ENCODE measurements around the gene C1orf21.
"Not testable (repeated sequence)": the region's sequence is repeated elsewhere in the genome, so short reads cannot be mapped to it uniquely, and the experiment has no call there.

C1orf21 gene

DNA sequence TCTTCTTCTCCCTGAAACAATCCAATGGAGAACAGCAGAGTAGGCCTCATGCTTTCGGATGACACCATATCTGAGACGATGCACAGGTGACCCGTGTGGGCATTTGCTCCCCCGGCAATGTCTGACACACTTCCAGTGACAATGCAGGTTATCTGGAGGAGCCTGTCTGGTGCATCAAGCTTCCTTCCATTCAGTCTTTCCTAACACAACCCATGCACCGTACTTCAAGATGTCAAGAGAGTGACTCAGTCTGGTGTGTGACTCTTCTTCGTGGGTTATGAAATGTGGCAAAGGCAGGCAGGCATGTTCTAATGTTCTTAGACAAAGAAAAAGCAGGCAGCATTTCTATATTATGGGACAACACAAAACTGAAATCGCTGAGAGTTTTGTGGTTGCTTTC, 208.8 kb downstream of the C1orf21 start:
- H3K36me3 Mint-ChIP-seq: no peaks in the 10 kb centered on the region
- H3K4me1 Mint-ChIP-seq (ENCODE audit: low read depth): no peaks in the 10 kb centered on the region
- H3K27ac Mint-ChIP-seq: no peak overlapping the region
- H3K9me3 Mint-ChIP-seq (ENCODE audit: low read depth): no peaks in the 10 kb centered on the region
- peaks cover 2% of the 10 kb centered on the region for H3K27me3 Mint-ChIP-seq
- H3K4me3 Mint-ChIP-seq: no peak overlapping the region

- Mint-ChIP-seq H3K4me3 (no peak overlapping the region), H3K9me3 (ENCODE audit: low read depth) (no peaks in the 10 kb centered on the region), H3K36me3 (no peaks in the 10 kb centered on the region), H3K27me3 (peaks cover 2% of the 10 kb centered on the region), H3K4me1 (ENCODE audit: low read depth) (no peaks in the 10 kb centered on the region), H3K27ac (no peak overlapping the region)
These were observed 210.3 kb downstream of the C1orf21 start for GRCh38 chr1:184596950-184597645.

- Mint-ChIP-seq H3K9me3 (ENCODE audit: low read depth) (no peaks in the 10 kb centered on the region), H3K27ac (no peak overlapping the region)
These were observed 211.0 kb downstream of the C1orf21 start for GRCh38 chr1:184597650-184598357.

GRCh38 chr1:184598403-184599193, 211.8 kb downstream of the C1orf21 start:
- H3K27ac Mint-ChIP-seq: no peak overlapping the region
- no peak overlapping the region for H3K4me3 Mint-ChIP-seq
- peaks cover 2% of the 10 kb centered on the region for H3K27me3 Mint-ChIP-seq
- no peaks in the 10 kb centered on the region for H3K4me1 Mint-ChIP-seq (ENCODE audit: low read depth)
- H3K9me3 Mint-ChIP-seq (ENCODE audit: low read depth): no peaks in the 10 kb centered on the region
- no peaks in the 10 kb centered on the region for H3K36me3 Mint-ChIP-seq

More at GRCh38 chr1:184597650-184598357, 211.0 kb downstream of the C1orf21 start:
- no peaks in the 10 kb centered on the region for H3K4me1 Mint-ChIP-seq (ENCODE audit: low read depth)
- no peaks in the 10 kb centered on the region for H3K36me3 Mint-ChIP-seq
- peaks cover 2% of the 10 kb centered on the region for H3K27me3 Mint-ChIP-seq
- H3K4me3 Mint-ChIP-seq: no peak overlapping the region

DNA sequence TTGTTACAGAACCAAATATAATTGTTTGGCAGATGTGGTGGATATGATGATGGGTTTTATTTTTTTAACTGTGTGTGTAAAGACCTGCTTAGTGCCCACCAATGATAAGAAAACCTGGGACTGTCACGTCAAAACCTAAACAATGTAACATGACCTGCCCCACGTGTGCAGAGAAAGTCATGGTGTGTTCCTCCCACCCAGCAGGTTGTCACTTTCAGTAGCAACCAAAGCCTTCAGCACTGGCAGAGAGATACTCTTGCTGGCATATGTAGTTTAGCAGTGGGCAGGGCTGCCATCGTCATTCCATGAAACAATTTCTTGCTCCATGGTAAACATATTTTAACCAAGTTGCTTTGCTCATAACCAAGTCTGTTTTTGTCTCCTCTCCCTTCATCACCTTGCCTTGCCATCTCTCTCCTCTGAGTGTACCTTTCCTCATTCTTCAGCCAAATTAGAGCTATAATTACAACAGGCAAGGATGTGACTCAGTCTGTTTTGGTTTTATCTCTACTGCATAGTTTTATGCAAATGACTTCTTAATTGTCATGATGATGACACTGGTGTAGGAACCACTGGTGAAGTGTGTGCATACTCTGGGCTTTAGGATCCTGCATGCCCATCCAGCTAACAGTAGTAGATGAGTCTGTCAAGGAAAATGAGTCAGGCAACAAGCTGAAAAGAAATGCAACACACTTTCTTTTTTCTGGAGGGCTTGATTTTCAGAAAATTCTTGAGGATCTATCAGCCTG, 217.5 kb downstream of the C1orf21 start:
- Mint-ChIP-seq H3K36me3 (no peaks in the 10 kb centered on the region), H3K4me3 (no peak overlapping the region), H3K9me3 (ENCODE audit: low read depth) (no peaks in the 10 kb centered on the region), H3K27ac (no peak overlapping the region), H3K27me3 (peaks cover 5% of the 10 kb centered on the region), H3K4me1 (ENCODE audit: low read depth) (no peaks in the 10 kb centered on the region)

GRCh38 chr1:184605941-184606340, 219.1 kb downstream of the C1orf21 start:
- Mint-ChIP-seq H3K4me1 (ENCODE audit: low read depth) (no peaks in the 10 kb centered on the region), H3K9me3 (ENCODE audit: low read depth) (no peaks in the 10 kb centered on the region), H3K27ac (no peak overlapping the region), H3K4me3 (no peak overlapping the region), H3K36me3 (no peaks in the 10 kb centered on the region), H3K27me3 (peaks cover 2% of the 10 kb centered on the region)

- Mint-ChIP-seq H3K36me3 (no peaks in the 10 kb centered on the region), H3K9me3 (ENCODE audit: low read depth) (no peaks in the 10 kb centered on the region), H3K27ac (no peak overlapping the region), H3K4me3 (no peak overlapping the region), H3K27me3 (peaks cover 2% of the 10 kb centered on the region), H3K4me1 (ENCODE audit: low read depth) (no peaks in the 10 kb centered on the region)
These were observed 220.0 kb downstream of the C1orf21 start for GRCh38 chr1:184606786-184607185.

- H3K4me1 Mint-ChIP-seq (ENCODE audit: low read depth): no peaks in the 10 kb centered on the region
- H3K27me3 Mint-ChIP-seq: peaks cover 2% of the 10 kb centered on the region
- H3K9me3 Mint-ChIP-seq (ENCODE audit: low read depth): no peaks in the 10 kb centered on the region
- no peak overlapping the region for H3K4me3 Mint-ChIP-seq
- H3K36me3 Mint-ChIP-seq: no peaks in the 10 kb centered on the region
- H3K27ac Mint-ChIP-seq: no peak overlapping the region
These were observed 221.8 kb downstream of the C1orf21 start for GRCh38 chr1:184608581-184608980.

- H3K27me3 Mint-ChIP-seq: peaks cover 2% of the 10 kb centered on the region
- no peaks in the 10 kb centered on the region for H3K9me3 Mint-ChIP-seq (ENCODE audit: low read depth)
- no peak overlapping the region for H3K4me3 Mint-ChIP-seq
- H3K36me3 Mint-ChIP-seq: no peaks in the 10 kb centered on the region
- H3K27ac Mint-ChIP-seq: no peak overlapping the region
- no peaks in the 10 kb centered on the region for H3K4me1 Mint-ChIP-seq (ENCODE audit: low read depth)
These were observed 222.2 kb downstream of the C1orf21 start for GRCh38 chr1:184608990-184609389.

DNA sequence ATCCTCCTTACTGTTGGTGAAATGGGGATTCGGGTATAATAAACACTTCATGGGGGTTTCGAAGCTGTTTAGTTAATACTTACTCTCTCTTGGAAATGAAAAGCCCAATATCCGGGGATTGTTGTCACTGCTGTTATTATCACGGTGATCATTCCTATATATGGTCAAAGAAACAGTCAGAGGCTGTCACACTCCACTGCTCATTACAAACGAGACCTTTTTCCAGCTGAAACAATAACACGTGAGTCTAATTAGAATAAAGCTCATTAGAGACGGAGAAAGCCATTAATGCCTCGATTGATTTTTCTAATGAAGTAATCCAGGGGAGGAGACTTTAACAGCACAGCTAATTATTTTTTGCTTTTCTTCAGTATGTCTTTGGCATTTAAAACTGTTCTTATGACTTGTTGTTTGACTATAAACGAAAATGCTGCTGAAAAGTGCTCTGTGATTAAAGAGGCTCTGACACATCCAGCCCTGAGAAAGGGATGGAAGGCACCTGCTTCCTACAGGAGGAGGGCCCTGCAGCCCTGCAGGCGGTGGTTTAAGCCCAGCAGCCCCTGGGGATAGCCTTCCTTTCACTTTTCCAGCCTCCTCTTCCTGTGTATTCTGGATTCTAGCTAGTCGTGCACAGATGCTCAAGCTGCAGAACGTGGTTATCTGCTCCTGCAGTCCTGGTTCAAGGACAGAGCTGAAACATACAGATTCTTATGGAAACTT, 224.2 kb downstream of the C1orf21 start:
- no peaks in the 10 kb centered on the region for H3K27me3 Mint-ChIP-seq
- H3K9me3 Mint-ChIP-seq (ENCODE audit: low read depth): no peaks in the 10 kb centered on the region
- no peak overlapping the region for H3K4me3 Mint-ChIP-seq
- no peaks in the 10 kb centered on the region for H3K4me1 Mint-ChIP-seq (ENCODE audit: low read depth)
- no peaks in the 10 kb centered on the region for H3K36me3 Mint-ChIP-seq
- H3K27ac Mint-ChIP-seq: no peak overlapping the region

DNA sequence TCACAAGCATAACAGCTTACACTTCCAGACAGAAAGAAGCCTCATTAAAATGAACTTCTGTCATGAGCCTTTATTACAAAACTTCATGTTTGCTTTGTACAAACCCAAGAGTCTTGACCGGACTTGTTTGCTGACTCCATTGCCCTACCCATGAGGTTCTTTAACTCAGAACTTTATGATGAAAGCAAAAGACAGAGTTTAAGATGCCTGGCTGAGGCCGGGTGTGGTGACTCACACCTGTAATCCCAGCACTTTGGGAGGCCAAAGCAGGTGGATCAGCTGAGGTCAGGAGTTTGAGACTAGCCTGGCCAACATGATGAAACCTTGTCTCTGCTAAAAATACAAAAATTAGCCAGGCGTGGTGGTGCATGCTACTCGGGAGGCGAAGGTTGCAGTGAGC, 225.4 kb downstream of the C1orf21 start:
- H3K4me3 Mint-ChIP-seq; H3K36me3 Mint-ChIP-seq; H3K27ac Mint-ChIP-seq; H3K9me3 Mint-ChIP-seq (ENCODE audit: low read depth); H3K4me1 Mint-ChIP-seq (ENCODE audit: low read depth); H3K27me3 Mint-ChIP-seq: not testable (repeated sequence)

DNA sequence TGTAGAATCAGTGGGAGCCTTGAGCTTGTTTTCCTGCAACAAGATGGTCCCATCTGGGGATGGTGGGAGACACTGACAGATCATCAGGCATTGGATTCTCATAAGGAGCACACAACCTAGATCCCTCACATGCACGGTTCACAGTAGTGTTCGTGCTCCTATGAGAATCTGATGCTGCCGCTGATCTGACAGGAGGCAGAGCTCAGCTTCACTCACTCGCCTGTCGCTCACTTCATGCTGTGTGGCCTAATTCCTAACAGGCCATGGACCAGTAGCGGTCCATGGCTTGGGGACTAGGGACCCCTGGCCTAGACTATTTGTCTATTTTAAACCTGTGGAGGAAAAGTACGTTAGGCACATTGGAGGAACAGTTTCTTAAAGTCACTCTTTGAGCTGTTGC, 227.8 kb downstream of the C1orf21 start:
- H3K27ac Mint-ChIP-seq: no peak overlapping the region
- no peaks in the 10 kb centered on the region for H3K27me3 Mint-ChIP-seq
- H3K4me1 Mint-ChIP-seq (ENCODE audit: low read depth): no peaks in the 10 kb centered on the region
- no peak overlapping the region for H3K4me3 Mint-ChIP-seq
- H3K36me3 Mint-ChIP-seq: no peaks in the 10 kb centered on the region
- H3K9me3 Mint-ChIP-seq (ENCODE audit: low read depth): no peaks in the 10 kb centered on the region

- Mint-ChIP-seq H3K27ac (no peak overlapping the region), H3K9me3 (ENCODE audit: low read depth) (no peaks in the 10 kb centered on the region), H3K4me1 (ENCODE audit: low read depth) (no peaks in the 10 kb centered on the region), H3K27me3 (no peaks in the 10 kb centered on the region), H3K4me3 (no peak overlapping the region), H3K36me3 (no peaks in the 10 kb centered on the region)
These were observed 228.5 kb downstream of the C1orf21 start for GRCh38 chr1:184615301-184615700.

DNA sequence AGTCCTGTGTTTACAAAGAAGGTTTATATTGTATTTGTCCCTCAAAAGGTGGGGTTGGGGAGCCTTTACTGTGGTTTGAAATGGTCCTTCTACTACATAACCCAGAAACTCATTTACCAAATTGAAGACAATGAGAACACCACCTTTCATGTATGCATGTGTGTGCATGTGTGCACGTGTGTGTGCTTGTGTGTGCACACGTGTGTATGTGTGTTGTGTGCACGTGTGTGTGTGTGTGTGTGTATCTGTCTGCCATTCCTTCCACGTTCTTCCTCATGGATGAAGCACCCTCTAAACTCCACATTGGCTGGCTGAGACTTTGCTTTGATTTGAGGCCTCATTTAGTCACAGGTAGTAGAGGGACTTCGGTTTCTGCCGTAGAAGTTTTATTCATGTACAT, 229.7 kb downstream of the C1orf21 start:
- Mint-ChIP-seq H3K4me1 (ENCODE audit: low read depth) (no peaks in the 10 kb centered on the region), H3K9me3 (ENCODE audit: low read depth) (no peaks in the 10 kb centered on the region), H3K27ac (no peak overlapping the region), H3K4me3 (no peak overlapping the region), H3K36me3 (no peaks in the 10 kb centered on the region), H3K27me3 (no peaks in the 10 kb centered on the region)

All from activated naive CD8-positive, alpha-beta T cell (primary cell).